C4-2B (cell line): ENCODE data around the gene APOL2.

Source experiments
- H3K27ac ChIP-seq: fragments of 450-650 bp; 2 replicates; pipeline ENCODE4 v1.5.1; 2017
- CTCF ChIP-seq: fragments of 450-650 bp; conservative IDR thresholded peaks from 2 replicates; pipeline ENCODE4 v1.5.1; 2017; ENCODE audit warnings: mild to moderate bottlenecking
- ZFX ChIP-seq: fragments of 450-650 bp; IDR thresholded peaks from 2 replicates; pipeline ENCODE4 v1.6.1; 2017

APOL2 gene

DNA sequence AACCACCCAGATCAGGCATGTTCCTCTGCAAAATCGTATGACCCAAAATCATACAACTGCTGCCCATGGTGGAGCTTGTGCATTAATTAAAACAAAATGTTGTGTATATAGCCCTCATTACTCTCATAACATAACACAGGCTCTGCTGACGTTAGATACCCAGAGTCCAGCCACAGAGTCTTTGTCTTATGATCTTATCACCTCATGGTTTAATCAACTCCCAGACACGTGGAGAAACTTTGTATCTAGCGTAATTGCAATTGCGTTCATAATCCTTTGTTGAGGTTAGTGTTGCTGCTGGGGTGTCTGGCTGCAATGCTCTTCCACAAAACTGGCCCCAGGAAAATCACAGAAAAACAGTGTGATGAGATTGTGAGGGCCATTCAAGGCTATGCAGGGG lies 8.6 kb upstream of the APOL2 start:
- H3K27ac ChIP-seq: no peak overlapping the region
- no peak for TF ChIP-seq CTCF
- TF ChIP-seq ZFX: no peak

DNA sequence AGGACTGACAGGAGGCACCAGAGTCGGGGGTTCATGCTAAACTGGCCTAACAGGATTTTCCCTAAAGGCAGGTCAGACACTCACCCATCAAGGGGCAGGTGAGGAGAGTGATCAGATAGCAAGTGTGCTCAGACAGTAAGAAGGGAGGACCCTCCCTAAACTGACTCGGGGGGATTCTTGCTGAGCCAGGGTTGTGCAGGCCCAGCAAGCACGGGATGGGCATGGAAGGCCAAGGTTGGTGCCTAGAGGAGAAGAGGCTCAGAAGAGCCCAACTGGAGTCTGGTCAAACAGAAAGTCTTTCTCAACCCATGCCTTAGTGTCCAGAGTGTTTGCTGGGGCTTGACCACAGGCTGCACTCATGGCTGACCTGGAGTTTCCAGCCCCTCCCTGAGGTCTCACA lies 7.4 kb upstream of the APOL2 start:
- H3K27ac ChIP-seq: no peak overlapping the region
- TF ChIP-seq ZFX: no peak
- TF ChIP-seq CTCF: no peak

DNA sequence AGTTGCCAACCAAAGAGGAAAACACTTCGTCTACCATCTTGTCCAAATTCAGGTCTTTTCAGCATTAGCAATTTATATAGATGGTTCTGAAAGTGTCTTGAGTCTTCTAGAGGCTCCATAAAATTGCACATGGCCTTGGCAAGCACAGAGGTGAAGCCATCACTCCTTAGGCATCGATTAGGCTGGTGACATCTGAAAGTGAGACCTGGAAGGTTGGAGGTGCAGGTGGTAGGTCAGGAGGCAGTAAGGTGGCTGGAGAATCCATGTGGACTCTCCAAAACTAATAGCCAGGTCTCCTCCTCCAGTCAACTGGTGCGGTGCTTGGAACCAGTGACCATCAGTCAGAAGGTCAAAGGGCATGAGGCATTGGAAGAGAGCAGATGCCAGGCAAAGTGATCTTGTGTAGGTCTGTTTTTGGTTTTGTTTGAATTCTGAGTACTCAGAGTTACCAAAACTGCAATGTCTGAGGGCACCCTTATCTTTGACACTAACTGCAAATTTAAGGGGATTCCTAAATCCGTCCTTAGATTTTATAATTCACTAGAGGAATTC lies 6.6 kb upstream of the APOL2 start:
- TF ChIP-seq CTCF (no peak), ZFX (no peak)
- H3K27ac ChIP-seq: no peak overlapping the region

DNA sequence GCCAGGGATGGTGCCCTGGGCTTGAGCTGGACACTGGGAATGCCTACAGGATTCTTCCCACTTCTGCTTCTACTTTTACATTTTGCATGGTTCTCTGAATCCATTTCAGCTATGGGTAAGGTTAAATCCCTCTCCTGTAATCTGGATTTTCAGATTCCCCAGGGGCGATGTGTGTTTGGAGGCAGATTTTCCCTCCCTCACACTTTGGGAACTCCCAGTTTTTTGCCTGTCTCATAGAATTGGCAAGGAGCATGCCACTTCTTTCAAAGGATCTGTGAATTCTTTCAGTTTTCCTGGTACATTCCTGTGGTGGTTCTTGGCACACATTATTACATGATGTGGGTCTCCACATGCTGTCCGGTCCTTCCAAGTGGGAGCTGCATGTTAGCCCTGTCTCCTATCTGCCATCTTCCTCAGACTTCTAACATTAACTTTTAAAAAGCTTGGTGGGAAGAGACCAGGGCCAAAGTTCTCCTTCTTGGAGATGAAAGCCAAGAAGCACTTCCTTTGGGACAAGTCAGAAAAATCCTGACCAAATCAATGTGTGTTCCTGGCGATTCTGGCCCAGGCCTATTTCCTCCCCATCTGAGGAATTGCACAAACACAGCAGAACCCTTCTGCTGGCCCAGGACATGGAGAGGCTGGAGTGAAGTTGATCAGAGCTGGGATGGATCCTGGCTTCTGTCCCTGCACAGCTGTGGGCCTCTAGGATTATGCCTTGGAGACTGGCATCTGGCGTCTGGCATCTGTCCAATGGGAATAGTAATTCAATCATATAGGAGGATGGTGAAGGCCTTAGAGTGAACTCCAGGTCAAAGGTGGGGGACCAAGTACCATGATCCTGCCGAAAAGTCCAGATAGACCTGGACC lies 5.4 kb upstream of the APOL2 start:
- no peak overlapping the region for H3K27ac ChIP-seq
- TF ChIP-seq CTCF: no peak

- H3K27ac ChIP-seq: no peak overlapping the region
- no peak for TF ChIP-seq CTCF
Observed at GRCh38 chr22:36243986-36244385, 4.7 kb upstream of the APOL2 start.

- no peak for TF ChIP-seq CTCF
- peak overlapping the region; percentile 77 for H3K27ac ChIP-seq
Observed at GRCh38 chr22:36239150-36239400, 252 bp downstream of the APOL2 start.

- TF ChIP-seq ZFX: no peak
- H3K27ac ChIP-seq: peak overlapping the region; percentile 77
Observed at GRCh38 chr22:36238373-36239149, 766 bp downstream of the APOL2 start.
